IMR-90 (cell line): ENCODE results near the gene KRT83. TPM values are rescaled to one million over a fixed set of nuclear protein-coding genes. Genes with fewer than 3 reads are reported as not detected.

ENCODE experiments used
- ATAC-seq: fragments of 200-7000 bp; cut with Tn5 transposase; 2 replicates; pipeline ENCODE4 v1.9.1; 2020; ENCODE audit warnings: low read depth, mild to moderate bottlenecking, moderate library complexity
- BruUV-seq: library from RNA; stranded (reverse); fragments of 400-500 nt; replicated peaks from 2 replicates; lab custom pipeline; 2021; lab: Mats Ljungman, UMichigan
- CTCF ChIA-PET: fragments of 300-600 bp; formaldehyde crosslinking; extraction: SDS; loops from one replicate; lab custom pipeline; 2021; ENCODE audit warnings: antibody characterized with exemption; lab: Yijun Ruan, JAX
- POLR2A ChIA-PET: fragments of 300-600 bp; sonication (Branson Sonifier 250); formaldehyde crosslinking; loops from one replicate; lab custom pipeline; 2022; ENCODE audit warnings: antibody characterized with exemption; ENCODE audit not compliant: unreplicated experiment; lab: Charles Lee
- DNase-seq: peaks from one replicate; pipeline ENCODE4 v3.0.0; 2013
- H2AFZ ChIP-seq: replicated peaks from 2 replicates; pipeline ENCODE3; 2013; ENCODE audit warnings: low read length, mild to moderate bottlenecking; ENCODE audit not compliant: poor library complexity
- H2AK5ac ChIP-seq: 2 replicates; pipeline ENCODE4 v1.6.1; 2013; ENCODE audit warnings: low read depth, low read length, inconsistent platforms
- H2AK9ac ChIP-seq: replicated peaks from 2 replicates; pipeline ENCODE3; 2013; ENCODE audit warnings: mild to moderate bottlenecking, low read depth, low read length, moderate library complexity; ENCODE audit not compliant: poor library complexity
- H2BK120ac ChIP-seq: 2 replicates; pipeline ENCODE4 v1.6.1; 2013; ENCODE audit warnings: low read depth, low read length, inconsistent platforms
- H2BK15ac ChIP-seq: 3 replicates; pipeline ENCODE4 v1.6.1; 2013; ENCODE audit warnings: low read depth, low read length, inconsistent platforms
- H2BK20ac ChIP-seq: 2 replicates; pipeline ENCODE4 v1.6.1; 2013; ENCODE audit warnings: low read depth, mild to moderate bottlenecking, inconsistent platforms, low read length, moderate library complexity
- H2BK5ac ChIP-seq: 2 replicates; pipeline ENCODE4 v1.6.1; 2013; ENCODE audit warnings: mild to moderate bottlenecking, low read depth, low read length, inconsistent platforms; ENCODE audit not compliant: poor library complexity, severe bottlenecking
- H3K14ac ChIP-seq: replicated peaks from 2 replicates; pipeline ENCODE4 v1.6.1; 2013; ENCODE audit warnings: low read depth, low read length, inconsistent platforms
- H3K18ac ChIP-seq: 2 replicates; pipeline ENCODE4 v1.6.1; 2013; ENCODE audit warnings: low read depth, low read length, control low read depth
- H3K23ac ChIP-seq: 2 replicates; pipeline ENCODE4 v1.6.1; 2013; ENCODE audit warnings: low read depth, low read length, inconsistent platforms
- H3K27ac ChIP-seq: 2 replicates; pipeline ENCODE4 v1.5.1; 2013; ENCODE audit warnings: mild to moderate bottlenecking, control low read depth, low read length; ENCODE audit not compliant: insufficient read depth
- H3K27me3 ChIP-seq: 2 replicates; pipeline ENCODE4 v1.6.1; 2013; ENCODE audit warnings: low read length; ENCODE audit not compliant: control insufficient read depth, insufficient read depth
- H3K36me3 ChIP-seq: 2 replicates; pipeline ENCODE4 v1.6.1; 2013; ENCODE audit warnings: low read length, mixed read lengths; ENCODE audit not compliant: control insufficient read depth, insufficient read depth
- H3K4ac ChIP-seq: 2 replicates; pipeline ENCODE4 v1.6.1; 2013; ENCODE audit warnings: low read depth, low read length, inconsistent platforms
- H3K4me1 ChIP-seq: 2 replicates; pipeline ENCODE4 v1.6.1; 2013; ENCODE audit warnings: low read length, mixed read lengths; ENCODE audit not compliant: control insufficient read depth, insufficient read depth
- H3K4me2 ChIP-seq: 2 replicates; pipeline ENCODE4 v1.6.1; 2013; ENCODE audit warnings: low read depth, mild to moderate bottlenecking, control low read depth, low read length, moderate library complexity
- H3K4me3 ChIP-seq: 2 replicates; pipeline ENCODE4 v1.5.1; 2013; ENCODE audit warnings: low read depth, mild to moderate bottlenecking, control low read depth, low read length, moderate library complexity; ENCODE audit not compliant: insufficient read depth
- H3K56ac ChIP-seq: 2 replicates; pipeline ENCODE4 v1.6.1; 2013; ENCODE audit warnings: low read length, inconsistent platforms; ENCODE audit not compliant: insufficient read depth; ENCODE audit errors: extremely low read depth
- H3K79me1 ChIP-seq, 2 experiments: 2 replicates each; pipeline ENCODE4 v1.6.1; 2013; ENCODE audit warnings: low read length in 2 of 2, inconsistent platforms in 1 of 2, low read depth in 1 of 2
- H3K9ac ChIP-seq: 2 replicates; pipeline ENCODE4 v1.6.1; 2013; ENCODE audit warnings: low read depth, low read length, control low read depth
- H3K9me1 ChIP-seq: 2 replicates; pipeline ENCODE4 v1.6.1; 2013; ENCODE audit warnings: low read length, inconsistent platforms; ENCODE audit not compliant: insufficient read depth
- H3K9me3 ChIP-seq: 2 replicates; pipeline ENCODE4 v1.6.1; 2013; ENCODE audit warnings: low read length; ENCODE audit not compliant: control insufficient read depth, insufficient read depth
- H4K20me1 ChIP-seq: 2 replicates; pipeline ENCODE4 v1.6.1; 2013; ENCODE audit warnings: low read length, inconsistent platforms; ENCODE audit not compliant: insufficient read depth
- H4K5ac ChIP-seq: 2 replicates; pipeline ENCODE4 v1.6.1; 2013; ENCODE audit warnings: mild to moderate bottlenecking, low read depth, low read length, control low read depth
- H4K8ac ChIP-seq, 2 experiments: 2 replicates each; pipeline ENCODE4 v1.6.1; 2013; ENCODE audit warnings: low read depth in 2 of 2, low read length in 2 of 2, control low read depth in 1 of 2, inconsistent platforms in 1 of 2
- H4K91ac ChIP-seq: 2 replicates; pipeline ENCODE4 v1.6.1; 2013; ENCODE audit warnings: low read depth, low read length, inconsistent platforms; ENCODE audit not compliant: insufficient read depth
- BHLHE40 ChIP-seq: fragments of 150-350 bp; IDR thresholded peaks from 2 replicates; pipeline ENCODE4 v1.6.1; 2016; ENCODE audit warnings: mild to moderate bottlenecking, low read depth, low read length
- CEBPB ChIP-seq: IDR thresholded peaks from 2 replicates; pipeline ENCODE4 v1.6.1; 2012; ENCODE audit warnings: low read depth, low read length, improper control_type of control experiment
- CHD1 ChIP-seq: IDR thresholded peaks from 2 replicates; pipeline ENCODE4 v1.6.1; 2012; ENCODE audit warnings: low read depth, low read length, improper control_type of control experiment
- FOS ChIP-seq: fragments of 150-350 bp; IDR thresholded peaks from 2 replicates; pipeline ENCODE4 v1.6.1; 2016; ENCODE audit warnings: low read depth, low read length
- MAFK ChIP-seq: IDR thresholded peaks from 2 replicates; pipeline ENCODE4 v1.6.1; 2012; ENCODE audit warnings: low read depth, low read length, improper control_type of control experiment
- MAZ ChIP-seq: IDR thresholded peaks from 2 replicates; pipeline ENCODE4 v1.6.1; 2012; ENCODE audit warnings: low read depth, mild to moderate bottlenecking, low read length, improper control_type of control experiment, moderate library complexity, borderline replicate concordance
- MXI1 ChIP-seq: IDR thresholded peaks from 2 replicates; pipeline ENCODE4 v1.6.1; 2012; ENCODE audit warnings: low read depth, mild to moderate bottlenecking, low read length, moderate library complexity, borderline replicate concordance
- NFE2L2 ChIP-seq: fragments of 150-350 bp; IDR thresholded peaks from 2 replicates; pipeline ENCODE4 v1.6.1; 2016; ENCODE audit warnings: low read depth, mild to moderate bottlenecking, low read length
- POLR2A ChIP-seq: IDR thresholded peaks from 2 replicates; pipeline ENCODE4 v1.6.1; 2012; ENCODE audit warnings: mild to moderate bottlenecking, low read depth, low read length
- RAD21 ChIP-seq: IDR thresholded peaks from 2 replicates; pipeline ENCODE4 v1.6.1; 2012; ENCODE audit warnings: low read length, improper control_type of control experiment
- RCOR1 ChIP-seq: IDR thresholded peaks from 2 replicates; pipeline ENCODE4 v1.6.1; 2012; ENCODE audit warnings: mild to moderate bottlenecking, low read length, improper control_type of control experiment; ENCODE audit not compliant: insufficient replicate concordance
- RFX5 ChIP-seq: IDR thresholded peaks from 2 replicates; pipeline ENCODE4 v1.8.0; 2012; ENCODE audit warnings: low read depth, mild to moderate bottlenecking, low read length, moderate library complexity
- SMC3 ChIP-seq: fragments of 150-350 bp; IDR thresholded peaks from 2 replicates; pipeline ENCODE4 v1.6.1; 2016; ENCODE audit warnings: low read depth, mild to moderate bottlenecking, antibody characterized with exemption, low read length, moderate library complexity
- WGBS, 2 experiments: methylation state at CpG; one replicate each; pipeline versions ENCODE4 v1.1.5 to v1.1.7; 2013; ENCODE audit warnings: missing lambda C conversion rate in 2 of 2; ENCODE audit not compliant: insufficient read length in 1 of 2; ENCODE audit errors: extremely low coverage in 2 of 2; 5-methylcytosine and 5-hydroxymethylcytosine counted together
- dilution Hi-C: fragments of 300-500 bp; cut with HindIII; formaldehyde crosslinking; loops from one replicate; pipeline ENCODE4 v1.14.3; 2018; ENCODE audit warnings: low sequenced_read_pairs; ENCODE audit not compliant: unreplicated experiment
- in situ Hi-C: fragments of 300-500 bp; cut with MboI; formaldehyde crosslinking; loops from 3 replicates; pipeline ENCODE4 v1.14.3; 2019; ENCODE audit warnings: low sequenced_read_pairs, inconsistent platforms, mixed read lengths
- intact Hi-C: fragments of 100-400 bp; cut with micrococcal nuclease; formaldehyde crosslinking; loops from 2 replicates; pipeline ENCODE4 v1.10.0; 2022
- polyA plus RNA-seq, 3 experiments: library from polyadenylated mRNA; depleted of rRNA; stranded (reverse); fragments of >200 nt; gene quantifications; 2 replicates each; pipeline ENCODE4 v1.2.3, GENCODE V29; 2012; ENCODE audit warnings: low replicate concordance in 1 of 3
- total RNA-seq: library from RNA; depleted of rRNA; stranded (reverse); fragments of >200 nt; gene quantifications from 2 replicates; pipeline ENCODE4 v1.2.3, GENCODE V29; 2012
- TF ChIP-seq, protein P1 (sequence below): fragments of 150-350 bp; IDR thresholded peaks from 2 replicates; pipeline ENCODE4 v1.6.1; 2017; ENCODE audit warnings: mild to moderate bottlenecking, antibody characterized with exemption, low read length, low read depth
- TF ChIP-seq, protein P2 (sequence below): conservative IDR thresholded peaks from 2 replicates; pipeline ENCODE4 v1.5.1; 2012; ENCODE audit warnings: mild to moderate bottlenecking, low read depth, low read length, improper control_type of control experiment
- TF ChIP-seq, protein P3 (sequence below): fragments of 150-350 bp; IDR thresholded peaks from 2 replicates; pipeline ENCODE4 v1.6.1; 2016; ENCODE audit warnings: low read depth, mild to moderate bottlenecking, low read length, moderate library complexity, borderline replicate concordance

The KRT83 gene
- total and polyA plus RNA-seq, 2 of the 4 experiments (the other 2 are of a cell fraction): not detected

DNA sequence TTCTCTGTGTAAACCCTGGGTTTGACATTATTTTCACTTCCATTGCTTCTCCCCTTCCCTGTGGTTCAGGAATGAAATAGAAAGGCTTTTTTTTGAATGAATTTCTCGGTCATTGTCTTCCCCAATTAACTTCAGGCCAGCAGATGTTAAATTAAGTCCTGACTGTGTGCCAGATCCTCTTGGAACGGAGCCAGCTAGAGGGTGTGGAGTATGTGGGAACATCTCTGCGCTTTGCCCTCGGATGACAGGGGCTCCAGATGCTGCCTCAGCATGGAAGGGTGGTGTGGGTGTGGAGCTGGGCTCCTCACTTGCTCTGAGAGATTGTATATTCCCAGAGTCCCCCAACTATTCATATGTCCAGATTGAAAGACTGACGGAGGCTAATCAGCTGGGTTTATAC is 33.0 kb upstream of the KRT83 start:
- TF ChIP-seq CEBPB (no peak), MAFK (no peak), SMC3 (no peak), RCOR1 (no peak), MXI1 (no peak), RFX5 (no peak), FOS (no peak), NFE2L2 (no peak), MAZ (no peak), BHLHE40 (no peak), POLR2A (no peak), RAD21 (no peak), CHD1 (no peak)
- TF ChIP-seq, protein P1, sequence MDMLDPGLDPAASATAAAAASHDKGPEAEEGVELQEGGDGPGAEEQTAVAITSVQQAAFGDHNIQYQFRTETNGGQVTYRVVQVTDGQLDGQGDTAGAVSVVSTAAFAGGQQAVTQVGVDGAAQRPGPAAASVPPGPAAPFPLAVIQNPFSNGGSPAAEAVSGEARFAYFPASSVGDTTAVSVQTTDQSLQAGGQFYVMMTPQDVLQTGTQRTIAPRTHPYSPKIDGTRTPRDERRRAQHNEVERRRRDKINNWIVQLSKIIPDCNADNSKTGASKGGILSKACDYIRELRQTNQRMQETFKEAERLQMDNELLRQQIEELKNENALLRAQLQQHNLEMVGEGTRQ: no peak
- TF ChIP-seq, protein P2, sequence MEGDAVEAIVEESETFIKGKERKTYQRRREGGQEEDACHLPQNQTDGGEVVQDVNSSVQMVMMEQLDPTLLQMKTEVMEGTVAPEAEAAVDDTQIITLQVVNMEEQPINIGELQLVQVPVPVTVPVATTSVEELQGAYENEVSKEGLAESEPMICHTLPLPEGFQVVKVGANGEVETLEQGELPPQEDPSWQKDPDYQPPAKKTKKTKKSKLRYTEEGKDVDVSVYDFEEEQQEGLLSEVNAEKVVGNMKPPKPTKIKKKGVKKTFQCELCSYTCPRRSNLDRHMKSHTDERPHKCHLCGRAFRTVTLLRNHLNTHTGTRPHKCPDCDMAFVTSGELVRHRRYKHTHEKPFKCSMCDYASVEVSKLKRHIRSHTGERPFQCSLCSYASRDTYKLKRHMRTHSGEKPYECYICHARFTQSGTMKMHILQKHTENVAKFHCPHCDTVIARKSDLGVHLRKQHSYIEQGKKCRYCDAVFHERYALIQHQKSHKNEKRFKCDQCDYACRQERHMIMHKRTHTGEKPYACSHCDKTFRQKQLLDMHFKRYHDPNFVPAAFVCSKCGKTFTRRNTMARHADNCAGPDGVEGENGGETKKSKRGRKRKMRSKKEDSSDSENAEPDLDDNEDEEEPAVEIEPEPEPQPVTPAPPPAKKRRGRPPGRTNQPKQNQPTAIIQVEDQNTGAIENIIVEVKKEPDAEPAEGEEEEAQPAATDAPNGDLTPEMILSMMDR: no peak
- TF ChIP-seq, protein P3, sequence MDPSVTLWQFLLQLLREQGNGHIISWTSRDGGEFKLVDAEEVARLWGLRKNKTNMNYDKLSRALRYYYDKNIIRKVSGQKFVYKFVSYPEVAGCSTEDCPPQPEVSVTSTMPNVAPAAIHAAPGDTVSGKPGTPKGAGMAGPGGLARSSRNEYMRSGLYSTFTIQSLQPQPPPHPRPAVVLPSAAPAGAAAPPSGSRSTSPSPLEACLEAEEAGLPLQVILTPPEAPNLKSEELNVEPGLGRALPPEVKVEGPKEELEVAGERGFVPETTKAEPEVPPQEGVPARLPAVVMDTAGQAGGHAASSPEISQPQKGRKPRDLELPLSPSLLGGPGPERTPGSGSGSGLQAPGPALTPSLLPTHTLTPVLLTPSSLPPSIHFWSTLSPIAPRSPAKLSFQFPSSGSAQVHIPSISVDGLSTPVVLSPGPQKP: no peak

More for the DNA sequence above, 33.0 kb upstream of the KRT83 start:
- no peak overlapping the region for H3K9ac ChIP-seq
- no peaks in the 10 kb centered on the region for H3K79me1 ChIP-seq
- POLR2A ChIA-PET: no interaction called here
- H3K27me3 ChIP-seq: peaks cover 53% of the 10 kb centered on the region
- WGBS, 2 experiments: no CpG with 5 or more reads among the region's 5 CpGs
- no peak overlapping the region for H4K8ac ChIP-seq
- H3K4me3 ChIP-seq: no peak overlapping the region
- ATAC-seq (no peak), DNase-seq (no peak)
- no peak overlapping the region for H2BK120ac ChIP-seq
- H4K91ac ChIP-seq: no peak overlapping the region
- dilution Hi-C loops: no loop called here
- no peak overlapping the region for H3K23ac ChIP-seq
- no peak overlapping the region for H3K18ac ChIP-seq
- H3K4me1 ChIP-seq: no peaks in the 10 kb centered on the region
- no peak overlapping the region for H2BK15ac ChIP-seq
- no peak overlapping the region for H3K4me2 ChIP-seq
- no peak overlapping the region for H2AFZ ChIP-seq
- CTCF ChIA-PET: no interaction called here
- H2AK5ac ChIP-seq: no peak overlapping the region
- BruUV-seq: no TSS peak
- intact Hi-C loops: no loop called here
- H2BK20ac ChIP-seq: no peak overlapping the region
- no peak overlapping the region for H2BK5ac ChIP-seq
- no peaks in the 10 kb centered on the region for H3K9me3 ChIP-seq
- in situ Hi-C loops: no loop called here
- H4K5ac ChIP-seq: no peak overlapping the region
- no peaks in the 10 kb centered on the region for H4K20me1 ChIP-seq
- H3K56ac ChIP-seq: no peak overlapping the region
- H3K36me3 ChIP-seq: no peaks in the 10 kb centered on the region
- H3K9me1 ChIP-seq: no peaks in the 10 kb centered on the region
- no peak overlapping the region for H2AK9ac ChIP-seq
- no peak overlapping the region for H3K4ac ChIP-seq
- H3K14ac ChIP-seq: no peak overlapping the region
- H3K27ac ChIP-seq: no peak overlapping the region
